ENCODE results near the gene AKAP6.

Gene AKAP6

DNA sequence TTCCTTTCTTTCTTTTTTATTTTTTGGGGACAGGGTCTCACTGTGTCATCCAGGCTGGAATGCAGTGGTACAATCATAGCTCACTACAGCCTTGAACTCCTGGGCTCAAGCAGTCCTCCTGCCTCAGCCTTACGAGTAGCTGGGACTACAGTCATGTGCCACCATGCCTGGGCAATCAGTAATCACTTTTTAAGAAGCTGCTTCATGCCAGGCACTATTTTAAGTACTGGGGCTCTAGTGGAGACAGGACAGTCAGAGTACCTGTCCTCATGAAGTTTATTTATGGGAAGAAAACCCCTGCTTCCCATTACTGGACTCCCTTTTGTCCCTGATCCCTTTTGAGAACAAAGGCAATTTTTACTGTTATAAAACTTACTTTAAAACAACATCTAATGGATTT lies 485.6 kb downstream of the AKAP6 start:
- DNase-seq (ENCODE audit: low read depth, low spot score) = no peak

DNA sequence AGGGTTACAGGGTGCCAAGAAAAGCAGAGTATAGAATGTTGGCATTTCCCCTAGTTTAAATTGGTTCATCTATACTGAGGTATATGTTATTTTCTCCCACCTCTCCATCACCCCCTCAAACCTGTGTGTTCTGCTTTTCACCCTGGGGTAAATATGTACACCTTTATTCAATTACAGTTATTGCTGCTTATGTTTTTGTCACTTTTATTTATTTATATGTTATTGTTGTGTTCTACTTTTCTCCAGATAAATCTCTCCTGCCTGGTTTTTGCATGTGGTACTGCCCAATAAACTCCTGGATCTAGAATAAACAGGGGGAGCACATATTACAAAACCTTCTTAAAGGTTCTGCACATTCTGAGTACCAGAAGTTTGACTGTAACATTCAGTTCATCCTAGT lies 487.5 kb downstream of the AKAP6 start:
- DNase-seq (ENCODE audit: low read depth, low spot score) = no peak

DNA sequence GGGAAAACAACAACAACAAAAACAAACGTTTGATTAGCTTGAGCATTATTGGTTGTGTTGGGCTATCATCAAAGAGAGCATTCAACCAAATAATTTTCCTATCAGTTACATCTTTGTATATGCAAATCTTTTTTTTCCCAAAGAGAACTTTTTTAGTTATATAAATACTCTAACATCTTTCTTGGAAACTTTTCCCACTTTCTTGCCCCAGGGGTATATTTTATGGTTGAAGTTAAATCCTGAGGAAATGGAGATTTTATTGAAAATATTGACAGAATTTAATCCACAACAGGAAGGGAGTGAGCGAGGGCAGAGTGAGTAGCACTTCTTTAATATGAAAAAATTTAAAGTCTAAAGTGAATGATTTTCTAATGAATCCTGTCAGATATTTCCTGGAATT lies 488.7 kb downstream of the AKAP6 start:
- no peak for DNase-seq (ENCODE audit: low read depth, low spot score)

DNA sequence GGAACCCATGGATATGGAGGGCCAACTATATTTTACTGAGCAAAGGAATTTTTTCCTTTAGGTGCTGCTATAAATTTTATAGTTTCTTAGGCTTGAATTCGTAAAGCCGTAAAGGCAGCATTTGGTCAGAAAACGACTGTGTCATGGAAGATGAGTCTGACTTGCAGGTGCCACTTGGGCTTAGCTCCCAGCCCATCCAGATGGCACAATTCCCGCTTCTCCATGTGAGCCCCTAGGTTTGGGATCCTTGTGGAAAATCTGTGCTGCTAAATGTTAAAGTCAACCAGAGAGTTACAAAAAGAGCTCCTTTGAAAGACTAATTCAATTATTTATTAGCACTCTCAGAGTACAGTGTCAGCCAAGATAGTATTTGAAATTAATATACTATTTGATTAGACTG lies 489.5 kb downstream of the AKAP6 start:
- DNase-seq (ENCODE audit: low read depth, low spot score) = no peak

DNA sequence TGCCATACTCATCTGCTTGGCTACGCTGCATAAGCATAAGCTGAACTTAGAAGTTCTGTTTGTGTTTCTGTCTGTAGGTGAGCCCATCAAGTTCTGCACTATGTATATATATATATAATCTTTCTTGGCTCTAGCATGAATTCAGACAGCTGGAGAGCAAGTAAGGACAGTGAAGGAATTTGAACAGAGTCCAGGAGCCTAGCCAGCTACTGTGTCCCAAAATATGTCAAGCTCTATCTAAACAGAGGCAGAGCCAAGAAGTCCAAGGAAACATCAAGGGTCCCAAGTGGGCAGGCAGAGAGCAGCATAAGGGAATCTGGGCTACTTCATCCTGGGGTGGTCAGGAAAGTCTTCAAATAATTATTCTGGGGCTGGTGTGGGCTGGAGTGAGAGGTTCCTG lies 491.1 kb downstream of the AKAP6 start:
- no peak for DNase-seq (ENCODE audit: low read depth, low spot score)

DNA sequence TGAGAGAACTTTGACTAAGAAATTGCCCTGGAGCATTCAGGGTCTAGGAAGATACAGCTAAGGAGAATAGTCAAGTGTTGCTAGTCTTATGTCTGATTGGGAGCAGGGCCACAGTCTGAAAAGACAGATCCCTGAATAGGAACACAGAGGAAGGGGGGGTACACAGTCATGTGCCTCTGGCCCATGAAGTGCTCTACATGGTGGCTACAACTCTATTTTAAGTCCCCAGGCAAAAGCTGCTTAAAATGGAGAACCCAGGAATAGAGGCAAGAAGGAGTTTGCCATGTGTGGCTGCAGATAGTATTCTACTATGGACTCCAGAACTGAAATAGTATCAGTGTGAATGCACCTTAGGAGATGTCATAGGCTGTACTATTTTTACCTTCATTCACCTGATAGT lies 491.6 kb downstream of the AKAP6 start:
- no peak for DNase-seq (ENCODE audit: low read depth, low spot score)

DNA sequence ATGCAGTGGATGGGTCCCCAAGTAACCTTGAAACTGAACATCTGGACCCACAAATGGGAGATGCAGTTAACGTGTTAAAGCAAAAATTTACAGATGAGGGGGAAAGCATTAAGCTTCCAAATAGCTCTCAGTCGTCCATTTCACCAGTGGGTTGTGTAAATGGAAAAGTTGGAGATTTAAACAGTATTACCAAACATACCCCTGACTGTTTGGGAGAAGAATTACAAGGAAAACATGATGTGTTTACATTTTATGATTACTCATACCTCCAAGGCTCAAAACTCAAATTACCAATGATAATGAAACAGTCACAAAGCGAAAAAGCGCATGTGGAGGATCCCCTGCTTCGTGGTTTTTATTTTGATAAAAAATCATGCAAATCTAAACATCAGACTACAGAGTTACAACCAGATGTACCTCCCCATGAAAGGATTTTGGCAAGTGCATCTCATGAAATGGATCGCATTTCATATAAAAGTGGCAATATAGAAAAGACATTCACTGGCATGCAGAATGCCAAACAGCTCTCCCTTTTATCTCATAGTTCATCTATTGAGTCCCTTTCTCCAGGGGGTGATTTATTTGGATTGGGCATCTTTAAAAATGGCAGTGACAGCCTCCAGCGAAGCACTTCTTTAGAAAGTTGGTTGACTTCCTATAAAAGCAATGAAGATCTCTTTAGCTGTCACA lies 493.0 kb downstream of the AKAP6 start:
- DNase-seq (ENCODE audit: low read depth, low spot score) = no peak

DNA sequence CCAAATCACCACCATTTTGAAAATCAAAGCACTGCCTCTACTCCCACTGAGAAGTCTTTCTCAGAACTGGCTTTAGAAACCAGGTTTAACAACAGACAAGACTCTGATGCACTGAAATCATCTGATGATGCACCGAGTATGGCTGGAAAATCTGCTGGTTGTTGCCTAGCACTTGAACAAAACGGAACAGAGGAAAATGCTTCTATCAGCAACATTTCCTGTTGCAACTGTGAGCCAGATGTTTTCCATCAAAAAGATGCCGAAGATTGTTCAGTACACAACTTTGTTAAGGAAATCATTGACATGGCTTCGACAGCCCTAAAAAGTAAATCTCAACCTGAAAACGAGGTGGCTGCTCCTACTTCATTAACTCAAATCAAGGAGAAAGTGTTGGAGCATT lies 494.6 kb downstream of the AKAP6 start:
- no peak for DNase-seq (ENCODE audit: low read depth, low spot score)

DNA sequence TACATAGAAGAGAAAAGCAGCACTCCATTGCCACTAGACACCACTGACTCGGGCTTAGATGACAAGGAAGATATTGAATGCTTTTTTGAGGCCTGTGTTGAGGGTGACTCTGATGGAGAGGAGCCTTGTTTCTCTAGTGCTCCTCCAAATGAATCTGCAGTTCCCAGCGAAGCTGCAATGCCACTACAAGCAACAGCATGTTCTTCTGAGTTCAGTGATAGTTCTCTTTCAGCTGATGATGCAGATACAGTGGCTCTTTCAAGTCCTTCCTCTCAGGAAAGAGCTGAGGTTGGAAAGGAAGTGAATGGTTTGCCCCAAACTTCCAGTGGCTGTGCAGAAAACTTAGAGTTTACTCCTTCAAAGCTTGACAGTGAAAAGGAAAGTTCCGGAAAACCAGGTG lies 495.1 kb downstream of the AKAP6 start:
- no peak for DNase-seq (ENCODE audit: low read depth, low spot score)

DNA sequence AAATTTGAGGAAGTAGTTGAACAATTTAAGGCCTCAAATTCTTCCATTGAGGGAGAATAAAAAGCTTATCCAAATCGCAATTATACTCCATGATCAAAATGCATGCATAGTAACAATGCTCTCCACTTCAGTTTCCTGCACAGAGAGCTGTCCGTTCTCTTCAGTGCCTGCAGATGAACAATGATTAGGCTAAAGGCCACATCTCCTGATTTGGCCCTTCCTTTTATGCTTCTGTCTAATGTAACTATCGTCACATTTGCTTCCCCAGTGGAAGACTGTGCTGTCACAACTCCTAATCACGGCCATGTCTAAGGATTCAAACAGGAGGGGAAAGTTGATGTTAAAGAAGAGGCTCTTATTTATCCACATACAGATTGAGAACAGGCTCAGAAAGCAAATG lies 496.0 kb downstream of the AKAP6 start:
- DNase-seq (ENCODE audit: low read depth, low spot score) = no peak

DNA sequence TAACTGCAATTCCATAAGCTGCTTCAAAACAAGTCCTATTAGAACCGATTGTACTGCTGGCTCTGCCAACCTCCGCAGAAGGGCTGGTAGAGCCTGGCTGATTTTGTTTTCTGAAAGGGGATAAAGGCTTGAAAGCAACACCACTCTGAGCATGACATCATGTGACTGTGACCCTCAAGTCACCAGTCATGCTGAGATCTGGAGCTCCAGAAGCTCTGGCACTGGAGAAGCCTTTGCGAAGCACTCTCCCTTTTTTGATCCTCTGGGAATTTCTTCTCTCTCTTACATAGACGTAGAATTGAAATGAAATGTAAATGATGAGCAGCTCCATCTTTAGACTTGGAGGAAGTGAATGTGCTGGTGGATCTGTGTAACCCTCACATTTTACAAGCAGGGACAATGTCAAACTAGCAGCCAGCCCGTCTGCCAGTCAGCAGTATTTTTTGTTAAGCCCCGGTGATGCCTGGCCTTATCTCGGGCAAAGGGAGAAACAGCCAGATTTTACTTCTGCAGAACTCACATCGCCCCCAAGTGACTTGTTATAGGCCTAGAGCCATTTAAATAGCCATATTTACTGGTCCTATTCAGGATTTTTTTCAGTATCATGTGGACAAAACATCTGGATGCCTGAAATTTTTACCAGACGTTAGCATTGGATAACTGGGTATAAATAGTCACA lies 497.4 kb downstream of the AKAP6 start:
- peak; percentile 5 for DNase-seq (ENCODE audit: low read depth, low spot score)

DNA sequence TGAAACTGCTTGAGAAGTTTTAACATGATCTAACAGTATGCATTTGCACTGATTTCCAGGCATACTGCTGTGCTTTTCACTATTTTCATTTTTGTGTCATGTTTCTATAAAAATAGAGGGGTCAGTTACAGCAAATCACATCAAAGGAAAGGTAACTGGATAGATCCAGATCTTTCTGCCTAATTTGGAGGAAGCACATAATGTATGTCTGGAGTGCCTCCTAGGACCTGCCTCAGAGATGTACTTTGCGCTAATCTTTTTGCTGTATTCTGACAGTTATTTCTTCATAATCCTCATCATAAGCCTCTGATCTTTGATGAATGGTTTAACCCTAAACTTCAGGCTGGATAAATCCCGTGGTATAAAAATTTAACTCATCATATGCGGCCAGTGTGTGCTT lies 498.4 kb downstream of the AKAP6 start:
- no peak for DNase-seq (ENCODE audit: low read depth, low spot score)

DNA sequence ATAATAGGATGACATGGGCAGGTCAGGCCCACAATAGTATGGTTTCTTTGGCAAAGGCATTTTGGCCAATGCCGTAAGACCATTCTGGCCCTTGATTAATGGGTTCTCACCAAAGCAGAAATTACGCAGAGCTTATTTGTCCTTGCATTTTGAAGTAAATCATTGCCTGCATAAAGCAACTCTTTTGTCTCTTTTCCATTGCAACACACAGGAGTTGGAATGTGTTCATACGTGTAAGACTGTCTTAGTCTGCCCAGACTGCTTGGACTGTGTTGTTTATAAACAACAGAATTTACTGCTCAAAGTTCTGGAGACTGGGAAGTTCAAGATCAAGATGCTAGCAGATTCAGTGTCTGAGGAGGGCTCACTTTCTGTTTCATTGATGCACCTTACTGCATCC lies 506.8 kb downstream of the AKAP6 start:
- DNase-seq (ENCODE audit: low read depth, low spot score) = no peak

DNA sequence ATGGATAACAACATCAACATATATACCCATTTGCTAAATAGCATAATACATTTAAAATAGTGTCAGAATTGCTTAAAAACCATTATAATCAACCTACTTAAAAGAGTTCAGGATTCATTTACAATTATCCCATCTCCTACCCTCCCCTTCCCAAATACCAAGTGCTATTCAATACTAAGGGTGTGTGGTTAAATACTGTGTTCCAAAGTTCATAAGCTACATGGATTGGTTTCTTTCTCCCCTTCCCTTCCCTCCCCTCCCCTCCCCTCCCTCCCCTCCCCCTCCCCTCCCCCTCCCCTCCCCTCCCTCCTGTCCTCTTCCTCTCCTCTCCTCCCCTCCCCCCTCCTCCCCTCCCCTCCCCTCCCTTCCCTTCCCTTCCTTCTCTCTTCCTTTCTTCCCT lies 512.6 kb downstream of the AKAP6 start:
- no peak for DNase-seq (ENCODE audit: low read depth, low spot score)

DNA sequence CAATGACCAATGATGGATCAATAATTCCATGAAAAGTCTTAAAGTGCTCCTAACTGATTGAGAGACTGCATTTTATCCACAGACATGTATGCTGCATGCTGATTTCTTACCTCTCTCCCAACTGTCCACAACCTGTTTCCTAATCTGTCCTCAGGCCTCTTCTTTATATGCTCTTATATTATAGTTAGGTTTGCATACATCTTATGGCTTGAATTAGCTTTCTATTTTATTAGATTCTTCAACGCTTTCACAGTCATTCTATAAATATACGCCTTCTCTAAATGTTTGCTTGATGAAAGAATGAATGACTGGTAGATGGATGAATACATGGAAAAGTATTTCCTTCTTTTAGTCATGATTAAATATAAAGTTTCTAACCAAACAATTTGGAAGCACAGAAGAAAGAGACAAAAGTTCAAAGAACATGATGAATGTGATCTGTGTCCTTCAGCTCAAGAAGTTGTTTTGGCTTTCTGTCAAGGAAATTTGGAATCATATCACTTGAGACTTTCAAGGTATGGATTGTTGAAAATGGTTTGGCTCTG lies 517.8 kb downstream of the AKAP6 start:
- DNase-seq (ENCODE audit: low read depth, low spot score) = no peak

DNA sequence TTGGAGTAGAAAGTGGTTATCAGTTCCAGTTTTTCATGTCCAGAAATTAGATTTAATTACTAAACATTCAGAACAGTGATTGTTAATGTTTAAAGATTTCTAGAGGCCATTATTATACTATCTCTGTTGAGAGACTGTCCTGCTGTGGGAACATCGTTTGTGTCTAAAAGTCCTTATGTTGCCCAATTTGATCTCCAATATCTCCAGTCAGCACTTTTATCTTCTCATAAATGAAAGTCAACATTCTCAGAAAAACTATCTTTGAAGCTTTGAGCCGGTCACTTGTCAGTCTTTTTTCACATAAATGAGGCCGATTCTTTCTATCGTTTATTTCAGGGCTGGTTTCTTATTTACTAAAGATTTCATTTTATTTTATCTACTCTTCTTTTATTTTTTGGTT lies 518.8 kb downstream of the AKAP6 start:
- no peak for DNase-seq (ENCODE audit: low read depth, low spot score)

DNA sequence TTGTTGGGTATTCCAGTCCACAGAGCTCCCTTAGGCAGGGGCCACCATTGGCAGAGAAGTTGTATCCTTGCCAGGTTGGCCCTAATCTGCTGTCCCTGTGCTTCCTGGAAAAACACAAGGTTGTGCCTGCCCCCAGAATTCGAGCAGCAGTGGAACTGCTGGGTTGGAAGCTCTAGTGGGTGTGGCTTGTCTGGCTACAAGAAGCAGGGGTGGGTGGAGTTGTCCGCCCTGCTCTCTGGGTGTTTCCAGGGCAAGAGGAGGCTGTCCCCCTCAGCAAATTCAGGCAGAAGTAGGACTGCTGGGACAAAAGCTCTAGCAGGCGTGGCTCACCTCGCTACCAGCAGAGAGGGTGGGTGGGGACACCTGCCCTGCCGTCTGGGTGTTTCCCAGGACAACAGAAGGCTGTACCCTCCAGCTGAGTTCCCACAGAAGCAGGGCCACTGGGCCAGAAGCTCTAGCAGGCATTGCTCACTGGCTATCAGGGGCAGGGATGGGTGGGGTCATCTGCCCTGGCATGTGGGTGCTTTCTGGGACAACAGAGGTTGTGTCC lies 536.8 kb downstream of the AKAP6 start:
- no peak for DNase-seq (ENCODE audit: low read depth, low spot score)

DNA sequence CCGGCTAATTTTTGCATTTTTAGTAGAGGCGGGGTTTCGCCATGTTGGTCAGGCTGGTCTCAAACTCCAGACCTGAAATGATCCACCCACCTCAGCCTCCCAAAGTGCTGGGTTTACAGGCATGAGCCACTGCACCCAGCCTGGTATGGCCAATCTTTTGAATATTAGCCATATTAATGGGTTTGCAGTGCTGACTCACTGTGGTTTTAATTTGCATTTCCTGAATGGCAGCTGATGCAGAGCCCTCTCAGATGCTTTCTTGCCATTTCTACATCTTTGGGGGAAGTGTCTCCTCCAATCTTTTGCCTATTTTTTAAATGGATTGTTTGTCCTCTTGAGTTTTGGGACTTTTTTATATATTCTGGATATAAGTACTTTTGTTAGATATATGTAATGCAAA lies 554.1 kb downstream of the AKAP6 start:
- no peak for DNase-seq (ENCODE audit: low read depth, low spot score)

Measured in iPS DF 19.7 (cell line).